D721Med (cell line): ENCODE measurements around the gene UPK3A.

Source experiments
- DNase-seq: peaks from one replicate; pipeline ENCODE4 v3.0.0; 2011; ENCODE audit warnings: low spot score; ENCODE audit not compliant: insufficient read length
- FAIRE-seq: peaks from 2 replicates; lab custom pipeline; 2011; peaks lifted over from hg19 to GRCh38; lab: Jason Lieb, UNC
- CTCF ChIP-seq: IDR thresholded peaks from 2 replicates; pipeline ENCODE4 v1.5.1; 2012; ENCODE audit warnings: mild to moderate bottlenecking, control low read depth; ENCODE audit not compliant: insufficient read depth; ENCODE audit errors: missing control alignments

Gene UPK3A

DNA sequence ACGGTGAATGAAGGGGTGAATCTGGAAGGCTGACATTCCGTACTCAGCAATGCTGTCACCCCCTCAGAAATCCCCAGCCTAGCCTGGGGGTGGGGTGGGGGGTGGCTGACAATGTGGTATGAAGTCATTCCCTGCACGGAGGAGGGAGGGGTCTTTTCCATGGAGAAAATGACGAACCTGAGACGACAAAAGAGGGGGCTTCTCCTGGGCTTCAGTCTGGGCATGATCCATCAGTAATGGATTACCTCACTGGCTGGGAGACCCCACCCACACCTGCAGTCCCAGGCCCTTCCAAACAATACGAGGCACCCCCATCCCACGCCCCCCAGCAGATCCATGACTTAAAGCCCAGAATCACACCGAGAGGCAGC is 45.1 kb upstream of the UPK3A start:
- no peak for TF ChIP-seq CTCF
- DNase-seq (no peak), FAIRE-seq (no peak)

DNA sequence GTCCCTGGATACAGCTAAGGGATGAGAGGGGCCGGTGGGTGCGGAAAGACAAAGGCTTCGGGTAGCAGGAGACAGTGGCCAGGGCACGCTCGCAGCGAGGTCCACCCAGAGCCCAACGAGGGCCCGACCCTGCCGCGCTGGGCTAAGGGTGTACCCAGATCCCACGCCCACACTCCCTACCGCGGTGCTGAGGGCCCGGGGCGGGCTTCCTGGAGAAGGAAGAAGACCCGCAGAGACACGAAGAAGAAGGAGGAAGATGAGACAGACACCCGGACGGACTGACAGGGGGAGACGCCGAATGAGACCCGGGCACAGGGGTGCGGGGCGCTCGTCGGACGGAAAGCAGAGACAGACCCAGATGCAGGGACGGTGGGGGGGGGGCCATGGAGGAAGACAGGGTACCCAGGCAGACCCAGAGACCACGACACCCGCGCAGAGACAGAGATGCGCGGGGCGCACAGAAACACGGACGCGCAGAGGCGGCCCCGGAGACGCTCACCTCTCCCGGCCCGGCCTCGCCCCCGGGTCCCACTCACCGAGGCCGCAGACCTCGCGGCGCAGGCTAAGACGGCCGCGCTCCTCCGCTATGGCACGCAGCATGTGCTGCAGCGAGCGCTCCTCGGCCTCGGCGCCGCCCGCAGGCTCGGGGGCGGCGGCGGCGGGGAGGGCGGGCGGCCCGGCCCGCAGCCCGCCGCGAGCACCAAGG is 44.5 kb upstream of the UPK3A start:
- DNase-seq = no peak
- no peak for TF ChIP-seq CTCF
- no peak for FAIRE-seq

GRCh38 chr22:45240810-45241631 is 43.7 kb upstream of the UPK3A start, which contains the start of gene KIAA0930:
Gene KIAA0930 (minus strand): TSS chr22:45240894. CDS start chr22:45240703, 191 bp downstream.
- peak; percentile 58 for DNase-seq
- no peak for FAIRE-seq
- TF ChIP-seq CTCF = no peak

GRCh38 chr22:45242778-45243191 is 42.0 kb upstream of the UPK3A start:
- FAIRE-seq = no peak
- DNase-seq = no peak

GRCh38 chr22:45244916-45245315 is 39.8 kb upstream of the UPK3A start:
- no peak for TF ChIP-seq CTCF
- FAIRE-seq = no peak
- DNase-seq = no peak

More at GRCh38 chr22:45242778-45243191, 42.0 kb upstream of the UPK3A start:
- peak; percentile 16 for TF ChIP-seq CTCF

- no peak for FAIRE-seq
- no peak for TF ChIP-seq CTCF
- DNase-seq = no peak
These were observed 38.4 kb upstream of the UPK3A start for GRCh38 chr22:45246060-45246985.
